ENCODE results near the gene RIPPLY3. TPM values are rescaled to one million over a fixed set of nuclear protein-coding genes. Genes with fewer than 3 reads are reported as not detected.
A peak's percentile ranks its signal among the peaks of the same experiment; 100 is the strongest.
"Not testable (repeated sequence)": the region's sequence is repeated elsewhere in the genome, so short reads cannot be mapped to it uniquely, and the experiment has no call there.

The RIPPLY3 gene
- total RNA-seq, 1 donor from 2014 or later, result not detected

- no peak for DNase-seq
These were observed 24.4 kb upstream of the RIPPLY3 start for GRCh38 chr21:36981977-36982700.

GRCh38 chr21:36985751-36986594 lies 20.5 kb upstream of the RIPPLY3 start:
- no peak for DNase-seq

- DNase-seq, result no peak
These were observed 18.7 kb upstream of the RIPPLY3 start for GRCh38 chr21:36987845-36988244.

GRCh38 chr21:36988536-36988935 lies 18.0 kb upstream of the RIPPLY3 start:
- DNase-seq, result no peak

GRCh38 chr21:36989199-36989698 lies 17.3 kb upstream of the RIPPLY3 start:
- DNase-seq, result not testable (repeated sequence)

DNA sequence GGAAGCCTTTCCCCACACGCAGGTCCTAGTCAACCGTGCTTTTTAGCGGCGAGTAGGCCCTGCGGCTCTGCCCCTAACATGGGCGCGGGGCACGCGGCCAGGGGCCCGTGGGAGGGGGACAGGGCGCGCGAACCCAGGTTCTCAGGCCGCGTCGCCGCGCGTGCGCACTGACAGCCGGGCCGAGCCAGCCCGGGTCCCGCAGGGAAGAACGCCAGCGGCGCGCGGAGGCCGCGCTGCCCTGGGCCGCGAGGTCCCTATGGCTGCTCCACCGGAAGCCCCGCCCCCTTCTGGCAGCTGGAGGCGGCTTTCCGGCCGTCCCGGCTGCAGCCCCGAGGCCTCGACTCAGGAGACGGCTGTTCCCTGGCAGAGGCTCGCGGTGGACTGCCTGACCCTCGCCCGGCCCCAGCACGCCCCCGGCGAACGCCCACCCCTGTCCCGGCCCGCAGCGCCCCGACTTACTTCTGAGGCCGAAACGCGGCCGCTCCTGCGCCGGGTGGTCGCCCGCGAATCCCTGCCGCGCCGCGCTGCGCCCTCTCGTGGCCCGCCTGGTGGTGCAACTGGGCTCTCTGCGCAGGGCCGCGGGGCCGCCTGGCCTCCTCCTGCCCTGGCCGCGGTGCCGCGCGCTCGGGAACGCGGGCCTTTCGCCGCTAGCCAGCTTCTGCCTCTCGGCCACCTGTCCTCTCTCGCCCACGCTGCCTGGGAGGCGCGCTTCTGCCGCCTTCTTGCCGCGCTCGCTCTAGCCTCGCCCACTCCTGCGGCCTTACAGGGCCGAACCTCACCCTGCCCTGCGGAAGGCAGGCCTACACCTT lies 16.6 kb upstream of the RIPPLY3 start:
- DNase-seq, result peak; percentile 90

DNA sequence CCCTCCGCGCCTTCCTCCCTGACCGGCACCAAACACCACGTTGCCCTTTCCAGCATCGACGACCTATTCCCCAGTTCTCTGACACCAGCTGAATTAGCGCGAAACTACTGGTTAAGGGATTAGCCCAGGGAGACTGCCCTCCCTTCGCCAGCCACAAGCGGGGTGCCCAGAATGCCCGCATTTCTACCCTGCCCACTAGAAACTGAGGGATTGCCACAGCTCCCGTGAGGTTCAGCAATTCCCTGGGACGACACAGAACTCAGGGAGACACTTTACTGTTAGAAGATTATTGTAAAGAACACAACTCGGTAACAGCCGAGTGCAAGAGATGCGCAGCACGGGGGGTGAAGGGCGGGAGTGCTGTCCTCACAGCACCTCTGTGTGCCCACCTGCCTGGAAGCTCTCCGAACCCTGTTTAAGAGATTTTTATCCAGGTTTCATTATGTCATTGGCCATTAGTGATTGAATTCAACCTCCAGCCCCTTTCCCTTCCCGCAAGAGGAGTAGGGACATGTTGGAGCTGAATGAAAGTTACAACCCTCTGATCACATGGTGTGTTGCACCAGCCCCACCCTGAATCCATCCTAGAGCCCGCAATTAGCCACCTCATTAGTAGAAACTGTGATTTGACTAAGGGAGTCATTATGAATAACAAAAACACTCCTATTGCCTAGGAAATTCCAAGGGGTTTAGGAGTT lies 15.8 kb upstream of the RIPPLY3 start:
- DNase-seq, result no peak

- no peak for DNase-seq
These were observed 13.8 kb upstream of the RIPPLY3 start for GRCh38 chr21:36992671-36993070.

- no peak for DNase-seq
These were observed 11.9 kb upstream of the RIPPLY3 start for GRCh38 chr21:36994501-36995158.

DNA sequence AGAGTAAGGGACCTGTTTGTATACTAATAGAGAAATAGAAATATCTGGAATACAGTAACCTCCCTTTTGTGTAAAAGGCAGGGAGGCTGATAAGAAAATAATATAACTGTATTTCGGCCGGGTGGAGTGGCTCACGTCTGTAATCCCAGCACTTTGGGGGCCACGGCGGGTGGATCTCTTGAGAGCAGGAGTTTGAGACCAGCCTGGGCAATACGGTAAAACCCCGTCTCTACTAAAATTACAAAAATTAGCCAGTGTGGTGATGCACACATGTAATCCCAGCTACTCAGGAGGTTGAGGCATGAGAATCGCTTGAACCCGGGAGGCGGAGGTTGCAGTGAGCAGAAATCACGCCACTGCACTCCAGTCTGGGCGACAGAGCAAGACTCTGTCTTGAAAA lies 11.2 kb upstream of the RIPPLY3 start:
- DNase-seq, result not testable (repeated sequence)

DNA sequence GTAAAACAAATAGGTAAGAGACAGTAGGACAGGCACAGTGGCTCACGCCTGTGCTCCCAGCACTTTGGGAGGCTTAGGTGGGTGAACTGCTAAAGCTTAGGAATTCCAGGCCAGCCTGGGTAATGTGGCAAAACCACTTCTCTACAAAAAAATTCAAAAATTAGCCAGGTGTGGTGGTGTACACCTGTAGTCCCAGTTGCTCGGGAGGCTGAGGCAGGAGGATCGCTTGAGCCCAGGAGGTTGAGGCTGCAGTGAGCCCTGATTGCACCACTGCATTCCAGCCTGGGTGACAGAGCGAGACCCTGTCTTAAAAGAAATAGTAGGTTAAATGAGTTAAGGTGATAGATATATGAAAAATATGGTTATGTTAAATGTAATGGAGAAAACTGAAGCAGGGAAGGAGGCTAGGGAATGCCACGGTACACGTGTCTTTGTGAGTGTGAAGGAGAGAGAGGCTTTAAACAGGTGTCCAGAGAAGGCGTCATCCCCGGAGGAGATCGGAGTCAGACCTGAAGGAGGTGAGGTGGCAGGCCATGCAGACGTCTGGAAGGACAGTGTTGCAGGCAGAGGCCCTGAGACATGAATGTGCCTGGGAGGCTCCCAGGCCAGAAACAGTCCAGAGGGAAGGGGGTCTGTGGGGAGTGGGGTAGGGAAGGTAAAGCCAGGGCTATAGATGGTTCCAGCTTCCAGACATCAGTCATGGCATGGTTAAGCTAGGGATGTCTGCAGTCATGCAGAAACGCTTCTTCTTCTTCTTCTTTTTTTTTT lies 7.2 kb upstream of the RIPPLY3 start:
- no peak for DNase-seq

GRCh38 chr21:37000381-37000780 lies 6.1 kb upstream of the RIPPLY3 start:
- no peak for DNase-seq

DNA sequence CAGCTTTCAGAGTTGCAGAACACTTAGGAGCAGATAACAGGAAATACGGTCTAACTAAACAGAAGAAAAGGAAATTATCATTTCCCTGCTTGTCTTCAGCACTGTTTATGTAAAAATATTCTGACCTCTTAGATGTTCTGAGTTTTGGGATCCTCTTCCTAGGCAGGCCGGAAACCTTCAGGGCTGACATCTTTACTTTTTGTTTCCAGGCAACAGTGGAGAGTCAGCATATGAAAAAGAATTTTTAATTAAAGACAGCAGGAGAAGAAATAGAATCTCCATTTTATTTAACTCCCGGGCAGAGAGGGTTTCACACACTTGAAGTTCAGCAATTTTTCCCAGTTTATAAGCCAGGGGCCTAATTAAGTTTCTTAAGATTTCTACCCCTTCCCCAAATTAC lies 5.1 kb upstream of the RIPPLY3 start:
- DNase-seq, result no peak

GRCh38 chr21:37002851-37003250 lies 3.7 kb upstream of the RIPPLY3 start:
- not testable (repeated sequence) for DNase-seq

- DNase-seq, result not testable (repeated sequence)
These were observed 2.6 kb upstream of the RIPPLY3 start for GRCh38 chr21:37003917-37004316.

GRCh38 chr21:37005548-37006485 lies 685 bp upstream of the RIPPLY3 start:
- no peak for DNase-seq

DNA sequence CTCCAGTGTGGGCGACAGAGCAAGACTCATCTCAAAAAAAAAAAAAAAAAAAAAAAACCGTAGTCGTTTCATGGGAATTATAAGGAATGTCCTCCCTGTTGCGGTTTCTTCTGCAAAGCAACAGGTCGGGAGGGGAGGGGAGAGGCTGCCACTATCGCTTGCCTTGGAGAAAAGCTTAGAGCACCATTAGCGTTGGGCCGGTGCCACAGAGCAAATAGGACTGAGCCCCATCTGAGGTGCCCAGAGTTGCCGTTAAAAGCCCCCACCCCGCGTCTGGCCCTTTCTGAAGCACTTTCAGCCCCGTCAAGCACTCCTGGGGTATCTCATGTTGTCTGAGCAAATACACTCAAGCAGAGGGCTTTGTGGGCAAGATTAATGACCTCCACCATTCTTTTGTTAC lies 2.2 kb downstream of the RIPPLY3 start:
- DNase-seq, result no peak

DNA sequence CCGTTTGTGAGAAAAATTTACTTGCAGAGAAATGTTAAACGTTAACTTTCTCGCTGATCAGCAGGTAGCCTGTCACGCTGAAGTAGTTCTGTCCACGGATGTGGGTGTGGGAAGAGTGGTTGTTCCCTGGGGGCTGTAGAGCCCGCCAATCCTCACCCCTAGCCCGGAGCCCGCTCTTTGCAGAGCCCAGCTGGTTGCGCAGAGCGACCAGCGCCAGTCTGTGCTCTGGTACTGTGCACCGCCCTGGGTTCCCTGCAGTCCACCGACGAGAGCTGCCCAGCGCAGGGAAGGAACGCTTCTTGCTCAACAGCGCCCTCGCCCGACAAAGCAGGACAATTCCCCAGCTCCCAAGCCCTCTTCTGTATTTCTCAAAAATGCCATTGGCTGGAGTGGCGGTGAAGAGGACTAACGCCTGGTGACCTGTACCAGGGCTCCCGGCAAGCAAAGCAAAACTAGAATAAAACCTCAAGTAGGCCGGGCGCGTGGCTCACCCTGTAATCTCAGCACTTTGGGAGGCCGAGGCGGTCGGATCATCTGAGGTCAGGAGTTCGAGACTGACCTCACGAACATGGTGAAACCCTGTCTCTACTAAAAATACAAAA lies 3.3 kb downstream of the RIPPLY3 start:
- peak; percentile 26 for DNase-seq

All from occipital lobe (tissue), 2 donors.